ENCODE data around the gene TTC22.

TTC22 gene

GRCh38 chr1:54751426-54751825 lies 49.7 kb downstream of the TTC22 start:
- DNase-seq (ENCODE audit: low read depth in 3 of 3), result no peak

DNA sequence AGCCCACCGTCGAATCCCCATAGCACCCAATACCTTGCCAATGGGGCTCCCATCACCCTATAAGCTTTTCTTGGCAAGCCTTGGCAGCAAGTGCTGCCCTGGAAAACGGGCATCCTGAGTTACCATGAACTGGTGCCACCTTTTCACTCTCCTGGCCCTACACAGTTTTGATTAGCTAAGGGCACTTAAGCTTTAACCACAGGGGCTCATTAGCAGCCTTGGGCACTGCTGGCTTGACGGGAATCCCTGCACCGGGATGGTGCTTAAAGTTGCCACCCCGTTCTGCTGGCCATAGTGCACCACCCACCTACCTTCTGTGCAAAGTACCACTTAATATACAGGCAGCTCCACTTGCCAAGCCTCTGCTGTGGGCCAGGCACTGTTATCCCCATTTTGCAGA lies 50.5 kb downstream of the TTC22 start:
- no peak for DNase-seq (ENCODE audit: low read depth in 3 of 3)

GRCh38 chr1:54748094-54748835 lies 52.9 kb downstream of the TTC22 start:
- no peak for DNase-seq (ENCODE audit: low read depth in 3 of 3)

GRCh38 chr1:54745864-54746263 lies 55.3 kb downstream of the TTC22 start:
- DNase-seq (ENCODE audit: low read depth in 3 of 3), result no peak

DNA sequence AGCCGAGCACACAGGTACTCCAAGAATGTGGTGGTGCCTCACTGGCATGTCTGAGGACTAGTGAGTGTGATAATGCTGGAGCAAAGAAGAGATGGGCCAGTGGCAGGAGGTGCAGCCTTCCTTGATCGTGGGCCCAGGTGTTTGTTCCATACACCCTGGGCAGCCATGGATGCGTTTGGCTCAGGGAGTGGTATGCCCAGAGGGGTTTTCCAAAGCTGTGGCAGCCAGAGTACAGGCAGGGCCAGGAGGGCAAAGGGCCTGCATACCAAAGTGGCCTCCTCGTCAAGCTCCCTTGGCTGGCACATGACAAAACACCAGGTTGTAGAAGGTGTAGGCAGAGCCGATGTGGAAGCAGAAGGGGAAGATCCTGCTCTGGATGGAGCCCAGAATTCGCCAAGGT lies 55.8 kb downstream of the TTC22 start:
- DNase-seq (ENCODE audit: low read depth in 3 of 3), result no peak

GRCh38 chr1:54744696-54745095 lies 56.4 kb downstream of the TTC22 start:
- no peak for DNase-seq (ENCODE audit: low read depth in 3 of 3)

DNA sequence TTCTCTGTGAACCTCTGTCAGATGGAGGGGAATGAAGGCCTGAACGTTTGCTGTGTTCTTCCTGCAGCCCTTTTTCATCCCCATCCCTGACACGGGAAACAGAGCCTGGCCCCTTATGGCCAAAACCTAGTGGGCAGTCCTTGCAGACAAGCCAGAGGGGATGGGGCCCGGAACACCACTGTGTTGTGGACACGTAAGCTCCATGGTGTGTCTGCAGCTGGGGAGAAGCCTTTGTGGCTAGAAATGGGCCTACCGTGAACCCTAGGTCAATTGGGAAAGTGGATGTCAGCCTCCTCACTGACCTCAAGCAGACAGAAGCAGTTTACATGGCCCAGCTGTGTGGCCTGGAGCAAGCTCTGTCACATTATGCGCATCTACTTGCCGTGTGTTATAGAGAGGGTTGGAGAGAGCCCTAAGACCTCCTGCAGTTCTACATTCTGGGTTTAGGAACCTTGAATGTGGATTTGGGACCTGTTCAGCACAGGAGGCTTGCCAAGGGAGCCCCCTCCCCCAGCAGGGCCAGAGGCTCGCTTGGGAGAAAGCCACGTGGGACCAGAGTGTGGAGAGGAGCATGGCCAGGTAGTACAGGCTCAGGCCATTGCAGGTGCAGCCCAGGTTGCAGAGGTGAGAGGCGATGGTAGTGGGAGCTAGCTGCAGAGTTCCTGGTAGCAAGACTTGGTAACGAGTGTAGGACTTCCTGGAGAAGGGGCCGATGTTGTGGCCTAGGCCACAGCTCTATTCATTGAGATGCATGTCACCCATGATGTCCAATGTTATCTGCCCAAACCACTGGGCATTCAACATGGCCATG lies 57.5 kb downstream of the TTC22 start:
- no peak for DNase-seq (ENCODE audit: low read depth in 3 of 3)

DNA sequence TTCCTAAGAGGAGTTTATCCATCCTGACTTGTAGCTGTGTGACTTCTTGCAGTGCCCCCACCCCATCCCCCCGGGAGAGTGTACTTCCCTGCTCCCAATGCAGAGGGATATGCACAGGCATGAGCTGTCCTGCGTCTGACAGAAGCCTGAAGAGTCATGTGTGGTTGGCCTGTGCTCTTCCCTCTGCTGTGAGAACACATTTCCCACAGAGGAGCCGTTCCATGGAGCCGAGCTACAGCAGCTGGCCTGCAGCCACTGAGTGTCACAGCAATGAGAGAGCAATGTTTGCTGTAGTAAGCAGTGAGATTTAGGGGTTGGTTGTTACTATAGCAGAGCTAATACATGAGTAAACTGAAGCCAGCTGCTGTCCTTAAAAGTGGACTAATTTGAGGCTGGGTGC lies 58.8 kb downstream of the TTC22 start:
- DNase-seq (ENCODE audit: low read depth in 3 of 3), result no peak

GRCh38 chr1:54741531-54741930 lies 59.6 kb downstream of the TTC22 start:
- no peak for DNase-seq (ENCODE audit: low read depth in 3 of 3)

DNA sequence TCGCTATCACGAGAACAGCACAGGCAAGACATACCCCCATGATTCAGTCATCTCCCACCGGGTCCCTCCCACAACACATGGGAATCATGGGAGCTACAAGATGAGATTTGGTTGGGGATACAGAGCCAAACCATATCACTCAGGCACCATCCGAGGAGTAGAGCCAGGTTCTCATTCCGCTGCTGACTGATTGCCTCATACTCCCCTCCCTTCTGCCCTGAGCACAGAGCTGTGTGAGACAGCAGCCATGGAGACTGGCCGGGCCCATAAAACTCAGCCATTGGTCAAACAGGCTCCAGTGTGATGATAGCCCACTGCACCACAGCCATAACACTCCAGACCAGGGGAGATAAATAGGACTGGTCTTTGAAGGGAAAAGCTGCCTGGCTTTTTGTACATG lies 62.9 kb downstream of the TTC22 start:
- no peak for DNase-seq (ENCODE audit: low read depth in 3 of 3)

DNA sequence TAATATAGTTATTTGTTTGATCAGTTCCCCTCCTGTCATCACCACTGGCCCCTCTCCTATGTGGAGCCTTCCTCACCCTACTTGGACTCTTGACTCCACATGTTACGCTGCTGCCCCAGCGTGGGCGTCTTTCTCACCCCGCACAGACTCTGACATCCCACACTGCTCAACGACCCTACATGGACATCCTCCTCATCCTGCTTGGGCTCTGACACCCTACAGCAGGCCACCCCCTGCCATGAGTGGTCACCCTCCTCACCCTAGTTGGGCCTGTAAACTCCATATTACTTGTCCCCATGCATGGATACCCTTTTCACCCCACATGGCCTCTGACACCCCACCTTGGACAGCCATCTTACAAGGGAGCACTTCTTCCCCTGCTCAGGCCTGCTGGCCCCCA lies 64.4 kb downstream of the TTC22 start:
- DNase-seq (ENCODE audit: low read depth in 3 of 3), result no peak
